SU-DHL-6 (cell line): ENCODE data around the gene ARHGEF19.

Source experiments
- EZH2phosphoT487 ChIP-seq: fragments of 200-600 bp; sonication (generic), shearing (Covaris generic); conservative IDR thresholded peaks from 2 replicates; pipeline ENCODE4 v1.6.1; 2018; ENCODE audit warnings: mild to moderate bottlenecking, antibody characterized with exemption, low read length, moderate library complexity, mixed read lengths
- TF ChIP-seq, protein P1 (sequence below): fragments of 200-600 bp; sonication (generic); IDR thresholded peaks from one replicate; pipeline ENCODE4 v1.5.1; 2017; ENCODE audit warnings: antibody characterized with exemption, mild to moderate bottlenecking, low read length, moderate library complexity; ENCODE audit not compliant: insufficient read depth, poor library complexity, severe bottlenecking

DNA sequence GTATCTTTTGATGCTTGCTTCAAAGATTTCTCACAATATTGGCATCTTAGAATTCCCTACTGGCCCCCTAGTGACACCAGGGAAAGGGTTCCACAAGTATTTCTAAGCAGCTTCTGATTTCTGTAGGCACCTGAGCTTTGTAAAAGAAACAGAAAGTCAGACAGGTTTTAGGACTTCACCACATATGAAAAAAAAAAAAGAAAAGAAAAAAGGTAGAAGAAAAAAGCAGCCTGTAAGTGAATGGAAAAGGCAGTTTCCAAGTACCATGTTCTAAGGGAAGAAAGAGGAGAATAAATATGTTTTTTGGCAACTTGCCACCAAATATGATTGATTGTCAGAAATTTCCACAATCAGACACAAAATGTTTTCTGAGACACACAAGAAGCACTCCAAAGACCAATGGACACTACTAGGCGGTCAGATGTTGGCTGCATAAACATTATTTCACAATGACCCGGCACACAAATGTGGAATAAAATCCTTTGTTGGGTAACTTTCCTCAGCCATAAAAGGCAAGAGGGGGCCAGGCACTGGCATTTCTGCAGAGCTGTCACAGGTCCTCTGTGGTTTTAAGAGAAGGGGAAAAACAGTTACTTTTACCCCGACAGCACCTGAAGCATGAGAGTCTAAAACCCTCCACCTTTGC, 37.3 kb upstream of the ARHGEF19 start:
- TF ChIP-seq, protein P1, sequence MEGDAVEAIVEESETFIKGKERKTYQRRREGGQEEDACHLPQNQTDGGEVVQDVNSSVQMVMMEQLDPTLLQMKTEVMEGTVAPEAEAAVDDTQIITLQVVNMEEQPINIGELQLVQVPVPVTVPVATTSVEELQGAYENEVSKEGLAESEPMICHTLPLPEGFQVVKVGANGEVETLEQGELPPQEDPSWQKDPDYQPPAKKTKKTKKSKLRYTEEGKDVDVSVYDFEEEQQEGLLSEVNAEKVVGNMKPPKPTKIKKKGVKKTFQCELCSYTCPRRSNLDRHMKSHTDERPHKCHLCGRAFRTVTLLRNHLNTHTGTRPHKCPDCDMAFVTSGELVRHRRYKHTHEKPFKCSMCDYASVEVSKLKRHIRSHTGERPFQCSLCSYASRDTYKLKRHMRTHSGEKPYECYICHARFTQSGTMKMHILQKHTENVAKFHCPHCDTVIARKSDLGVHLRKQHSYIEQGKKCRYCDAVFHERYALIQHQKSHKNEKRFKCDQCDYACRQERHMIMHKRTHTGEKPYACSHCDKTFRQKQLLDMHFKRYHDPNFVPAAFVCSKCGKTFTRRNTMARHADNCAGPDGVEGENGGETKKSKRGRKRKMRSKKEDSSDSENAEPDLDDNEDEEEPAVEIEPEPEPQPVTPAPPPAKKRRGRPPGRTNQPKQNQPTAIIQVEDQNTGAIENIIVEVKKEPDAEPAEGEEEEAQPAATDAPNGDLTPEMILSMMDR, result no peak
- no peak for TF ChIP-seq EZH2phosphoT487
